MCF 10A (cell line): ENCODE measurements around the gene HIGD1B. TPM values are rescaled to one million over a fixed set of nuclear protein-coding genes. Genes with fewer than 3 reads are reported as not detected.

ENCODE experiments used
- Bru-seq: library from RNA; stranded (reverse); fragments of 400-500 nt; gene quantifications from one replicate; lab custom pipeline; 2021; lab: Mats Ljungman, UMichigan
- BruChase-seq, 2 experiments: library from RNA; stranded (reverse); fragments of 400-500 nt; gene quantifications; one replicate each; lab custom pipeline; 2021; lab: Mats Ljungman, UMichigan
- BruUV-seq: library from RNA; stranded (reverse); fragments of 400-500 nt; replicated peaks from 2 replicates; lab custom pipeline; 2021; lab: Mats Ljungman, UMichigan
- CTCF ChIA-PET: fragments of 300-600 bp; sonication (Branson Sonifier 250); formaldehyde crosslinking; extraction: SDS; loops from one replicate; lab custom pipeline; 2021; ENCODE audit warnings: antibody characterized with exemption, inconsistent platforms; lab: Yijun Ruan, JAX
- POLR2A ChIA-PET: fragments of 300-600, 350-650 bp; sonication (Branson Sonifier 250); formaldehyde crosslinking; extraction: SDS; loops from one replicate; lab custom pipeline; 2020; ENCODE audit warnings: antibody characterized with exemption, inconsistent platforms; lab: Yijun Ruan, JAX
- DNase-seq: peaks from one replicate; pipeline ENCODE4 v3.0.0-alpha.2; 2018; ENCODE audit not compliant: unreplicated experiment
- H3K27ac Mint-ChIP-seq: one replicate; pipeline ENCODE4 v1.8.0; 2022; ENCODE audit warnings: mild to moderate bottlenecking, low read depth, mixed read lengths; ENCODE audit not compliant: unreplicated experiment
- H3K27me3 Mint-ChIP-seq: one replicate; pipeline ENCODE4 v1.8.0; 2022; ENCODE audit warnings: mixed read lengths; ENCODE audit not compliant: insufficient read depth, unreplicated experiment
- H3K36me3 Mint-ChIP-seq: one replicate; pipeline ENCODE4 v1.8.0; 2022; ENCODE audit warnings: mild to moderate bottlenecking, moderate library complexity, mixed read lengths; ENCODE audit not compliant: insufficient read depth, unreplicated experiment
- H3K4me1 Mint-ChIP-seq: one replicate; pipeline ENCODE4 v1.8.0; 2022; ENCODE audit warnings: mixed read lengths; ENCODE audit not compliant: insufficient read depth, unreplicated experiment
- H3K4me3 Mint-ChIP-seq: one replicate; pipeline ENCODE4 v1.8.0; 2022; ENCODE audit warnings: mild to moderate bottlenecking, moderate library complexity, mixed read lengths; ENCODE audit not compliant: unreplicated experiment
- H3K9me3 Mint-ChIP-seq: one replicate; pipeline ENCODE4 v1.8.0; 2022; ENCODE audit warnings: mixed read lengths; ENCODE audit not compliant: unreplicated experiment
- CTCF ChIP-seq: fragments of 200-600 bp; IDR thresholded peaks from one replicate; pipeline ENCODE4 v1.8.0; 2022; ENCODE audit warnings: antibody characterized with exemption, mild to moderate bottlenecking; ENCODE audit not compliant: unreplicated experiment
- intact Hi-C: fragments of 100-400 bp; cut with micrococcal nuclease; formaldehyde crosslinking; loops from 2 replicates; pipeline ENCODE4 v1.14.1; 2022
- long read RNA-seq: library from polyadenylated mRNA; stranded (forward); transcript quantifications from one replicate; pipeline ENCODE4 v2.0.0, GENCODE V29; 2022
- total RNA-seq: library from RNA; stranded (reverse); gene quantifications from 2 replicates; pipeline ENCODE4 v1.2.3, GENCODE V29; 2022

HIGD1B gene
- not detected in 2 replicates for total RNA-seq
- Bru-seq, nascent RNA, result not detected
- not detected for BruChase-seq, experiment 1, labeled RNA remaining after a 6-hour chase
- BruChase-seq, experiment 2, labeled RNA remaining after a 2-hour chase, result not detected
- long read RNA-seq, partial matches to known transcripts, result 0 of 4 reads
- long read RNA-seq, other reads (novel, unspliced or antisense), result 4 of 4 reads

GRCh38 chr17:44847586-44847985 lies at the start of gene HIGD1B:
HIGD1B (plus strand) TSS chr17:44847883; CDS start chr17:44848153, 270 bp downstream.
- H3K4me1 Mint-ChIP-seq, result no peaks in the 10 kb centered on the region
- intact Hi-C loops, result no loop called here
- H3K27ac Mint-ChIP-seq, result no peak within 1 kb of the TSS
- BruUV-seq, result no TSS peak
- H3K4me3 Mint-ChIP-seq, result no peak within 1 kb of the TSS
- ChIA-PET CTCF (interaction anchor here (0.7 to 3.3 kb wide), 3 partner anchors 18 to 70 kb away, joined by 4 to 9 read pairs (median 6); no protein-coding TSS in a partner anchor), POLR2A (interaction anchor here (0.6 kb wide), 1 partner anchor 35 kb away, joined by 5 read pairs; no protein-coding TSS in a partner anchor)
- H3K27me3 Mint-ChIP-seq, result no peaks in the 10 kb centered on the region
- no peaks in the 10 kb centered on the region for H3K9me3 Mint-ChIP-seq
- DNase-seq, result no peak
- no peak for TF ChIP-seq CTCF
- peaks cover 34% of the 10 kb centered on the region for H3K36me3 Mint-ChIP-seq

- BruUV-seq, result no TSS peak
- no peak overlapping the region for H3K27ac Mint-ChIP-seq
- CTCF ChIA-PET, result interaction anchor here (0.6 to 3.3 kb wide), 2 partner anchors 20 to 21 kb away, joined by 3 to 11 read pairs; no protein-coding TSS in a partner anchor
- no peaks in the 10 kb centered on the region for H3K9me3 Mint-ChIP-seq
- DNase-seq, result no peak
- no peaks in the 10 kb centered on the region for H3K36me3 Mint-ChIP-seq
- intact Hi-C loops, result no loop called here
- no peaks in the 10 kb centered on the region for H3K27me3 Mint-ChIP-seq
- POLR2A ChIA-PET, result interaction anchor here (0.6 kb wide), 1 partner anchor 262 kb away, joined by 4 read pairs; no protein-coding TSS in a partner anchor
- H3K4me3 Mint-ChIP-seq, result no peak overlapping the region
- no peak for TF ChIP-seq CTCF
- peaks cover 10% of the 10 kb centered on the region for H3K4me1 Mint-ChIP-seq
Measured at GRCh38 chr17:44798356-44798755, 49.3 kb upstream of the HIGD1B start.

- no peak for DNase-seq
- Mint-ChIP-seq H3K9me3 (no peaks in the 10 kb centered on the region), H3K27me3 (no peaks in the 10 kb centered on the region), H3K4me3 (no peak overlapping the region), H3K36me3 (peaks cover 5% of the 10 kb centered on the region), H3K27ac (no peak overlapping the region), H3K4me1 (no peaks in the 10 kb centered on the region)
- no peak for TF ChIP-seq CTCF
- CTCF ChIA-PET, result interaction anchor here (0.6 to 1.3 kb wide), 2 partner anchors 23 to 1401 kb away, joined by 3 to 4 read pairs; no protein-coding TSS in a partner anchor
- POLR2A ChIA-PET, result no interaction called here
- intact Hi-C loops, result no loop called here
- no TSS peak for BruUV-seq
Measured at GRCh38 chr17:44801880-44802279, 45.8 kb upstream of the HIGD1B start.

- H3K4me1 Mint-ChIP-seq, result no peaks in the 10 kb centered on the region
Measured at GRCh38 chr17:44804302-44805089, 43.2 kb upstream of the HIGD1B start.

More at GRCh38 chr17:44804302-44805089, 43.2 kb upstream of the HIGD1B start:
- intact Hi-C loops, result no loop called here
- Mint-ChIP-seq H3K9me3 (no peaks in the 10 kb centered on the region), H3K27me3 (no peaks in the 10 kb centered on the region), H3K4me3 (no peak overlapping the region), H3K36me3 (peaks cover 5% of the 10 kb centered on the region), H3K27ac (no peak overlapping the region)
- no TSS peak for BruUV-seq
- ChIA-PET POLR2A (no interaction called here), CTCF (no interaction called here)
- no peak for TF ChIP-seq CTCF
- no peak for DNase-seq
